MM.1S (cell line): ENCODE results near the gene METAP2.

ENCODE experiments used
- CTCF ChIP-seq: fragments of 300-600 bp; sonication (generic); IDR thresholded peaks from 2 replicates; pipeline ENCODE4 v1.5.1; 2016; ENCODE audit warnings: antibody characterized with exemption, low read length, mixed read lengths
- EZH2 ChIP-seq: fragments of 300-600 bp; sonication (generic); optimal IDR thresholded peaks from 2 replicates; pipeline ENCODE3; 2017; ENCODE audit warnings: low read depth, mild to moderate bottlenecking, antibody characterized with exemption, low read length, mixed read lengths
- EZH2phosphoT487 ChIP-seq: fragments of 300-600 bp; sonication (generic); IDR thresholded peaks from 2 replicates; pipeline ENCODE4 v1.6.1; 2018; ENCODE audit warnings: antibody characterized with exemption, low read length

GRCh38 chr12:95513599-95513998 is 39.6 kb downstream of the METAP2 start:
- TF ChIP-seq CTCF (no peak), EZH2 (no peak), EZH2phosphoT487 (no peak)
